Erythroblast (primary cell): ENCODE results near the gene PTK7.
"Not testable (repeated sequence)": the region's sequence is repeated elsewhere in the genome, so short reads cannot be mapped to it uniquely, and the experiment has no call there.

Experiments
- DNase-seq, 2 experiments: peaks; one replicate each; lab custom pipeline; 2025; lab: John Stamatoyannopoulos, UW
- GATA1 ChIP-seq: IDR thresholded peaks from 2 replicates; pipeline ENCODE4 v1.6.1; 2011; ENCODE audit warnings: low read depth, mild to moderate bottlenecking, control low read depth, low read length, moderate library complexity
- POLR2A ChIP-seq: IDR thresholded peaks from 2 replicates; pipeline ENCODE4 v1.6.1; 2011; ENCODE audit warnings: mild to moderate bottlenecking, low read length

PTK7 gene

DNA sequence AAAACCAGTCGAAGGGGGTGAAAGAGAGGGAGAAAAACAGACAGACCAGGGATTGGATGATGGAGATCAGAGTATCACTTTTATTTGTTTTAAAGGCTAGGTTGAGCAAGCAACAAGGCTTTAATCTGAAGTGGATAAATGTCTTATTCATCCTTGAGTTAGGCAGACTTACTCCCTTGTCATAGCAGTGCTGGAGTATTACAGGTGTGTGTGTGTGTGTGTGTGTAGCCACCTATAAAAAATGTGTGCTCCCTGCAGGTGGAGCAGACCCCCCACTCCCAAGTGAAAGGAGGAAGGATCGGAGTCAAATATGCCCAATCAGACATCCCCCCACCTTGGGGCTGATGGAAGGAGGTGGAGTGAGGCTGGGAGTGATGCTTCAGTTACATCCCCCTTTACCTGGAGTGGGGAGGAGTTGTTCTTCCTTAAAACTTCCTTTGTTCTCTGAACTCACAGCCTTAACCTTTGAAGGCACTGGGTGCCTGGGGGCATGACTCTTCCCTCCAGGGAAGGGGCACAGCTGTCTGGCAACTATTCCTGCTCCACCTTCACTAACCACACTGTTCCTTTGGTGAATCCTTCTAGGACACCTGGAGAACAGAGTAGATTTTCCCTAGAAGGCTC, 27.3 kb downstream of the PTK7 start:
- TF ChIP-seq GATA1 (no peak), POLR2A (no peak)
- DNase-seq: no peak

- TF ChIP-seq POLR2A: no peak
- no peak for TF ChIP-seq GATA1
- no peak for DNase-seq
Measured at GRCh38 chr6:43105538-43106222, 29.6 kb downstream of the PTK7 start.

DNA sequence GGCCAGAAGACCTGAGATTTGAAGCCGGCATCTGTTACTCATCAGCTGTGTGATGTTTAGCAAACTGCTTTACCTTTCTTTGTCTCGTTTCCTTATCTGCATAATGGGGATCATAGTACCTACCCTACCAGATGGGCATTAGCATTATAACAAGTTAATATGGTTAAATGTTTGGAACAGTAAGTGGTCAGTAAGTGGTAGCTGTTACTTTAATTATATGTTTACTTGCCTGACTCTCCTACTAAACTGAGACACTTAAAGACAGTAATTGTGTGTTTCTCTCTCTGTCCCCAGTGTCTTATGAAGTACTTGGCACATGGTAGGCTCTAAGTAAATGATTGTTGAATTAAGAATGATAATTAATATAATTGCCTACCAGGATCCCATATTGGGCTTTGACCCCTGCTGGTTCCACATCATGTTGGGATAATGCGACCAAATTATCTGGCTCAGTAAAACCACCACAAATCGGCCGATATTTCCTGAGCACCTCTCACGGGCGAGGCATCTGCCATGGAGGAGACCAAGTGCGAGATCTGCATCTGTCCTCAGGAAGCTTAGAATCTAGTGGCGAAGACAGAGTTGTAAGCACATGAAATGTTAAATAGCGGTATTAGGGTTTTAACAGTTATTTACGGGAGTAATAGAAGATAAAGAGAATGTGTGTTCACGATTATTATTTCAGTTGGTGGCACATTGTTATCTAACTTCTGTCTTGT, 31.4 kb downstream of the PTK7 start:
- TF ChIP-seq GATA1: no peak
- no peak for TF ChIP-seq POLR2A
- DNase-seq: no peak

GRCh38 chr6:43113431-43114260, 37.5 kb downstream of the PTK7 start:
- DNase-seq: no peak
- TF ChIP-seq GATA1 (no peak), POLR2A (no peak)

GRCh38 chr6:43115365-43115764, 39.3 kb downstream of the PTK7 start:
- TF ChIP-seq GATA1 (no peak), POLR2A (no peak)
- no peak for DNase-seq

DNA sequence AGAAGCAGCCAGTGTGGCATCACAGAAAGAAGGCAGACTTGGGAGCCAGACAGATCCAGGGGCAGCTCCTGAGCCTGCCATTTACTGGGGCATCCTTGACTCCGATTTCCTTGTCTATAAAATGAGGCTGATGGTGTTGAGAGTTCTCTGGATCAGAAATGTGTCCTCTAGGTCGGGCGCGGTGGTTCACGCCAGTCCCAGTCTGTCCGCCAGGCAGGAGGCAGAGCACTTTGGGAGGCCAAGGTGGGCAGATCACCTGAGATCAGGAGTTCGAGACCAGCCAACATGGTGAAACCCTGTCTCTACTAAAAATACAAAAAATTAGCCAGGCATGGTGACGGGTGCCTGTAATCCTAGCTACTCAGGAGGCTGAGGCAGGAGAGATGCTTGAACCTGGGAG, 41.4 kb downstream of the PTK7 start:
- not testable (repeated sequence) for DNase-seq

- TF ChIP-seq POLR2A: no peak
- no peak for TF ChIP-seq GATA1
Measured at GRCh38 chr6:43119482-43119881, 43.4 kb downstream of the PTK7 start.

GRCh38 chr6:43120101-43120763, 44.1 kb downstream of the PTK7 start:
- TF ChIP-seq GATA1 (no peak), POLR2A (no peak)
- no peak for DNase-seq

More at GRCh38 chr6:43119482-43119881, 43.4 kb downstream of the PTK7 start:
- DNase-seq: no peak

- DNase-seq: no peak
- TF ChIP-seq GATA1: no peak
- TF ChIP-seq POLR2A: no peak
Measured at GRCh38 chr6:43120944-43121913, 45.1 kb downstream of the PTK7 start.

- TF ChIP-seq GATA1 (no peak), POLR2A (no peak)
- DNase-seq: no peak
Measured at GRCh38 chr6:43122146-43122545, 46.0 kb downstream of the PTK7 start.

DNA sequence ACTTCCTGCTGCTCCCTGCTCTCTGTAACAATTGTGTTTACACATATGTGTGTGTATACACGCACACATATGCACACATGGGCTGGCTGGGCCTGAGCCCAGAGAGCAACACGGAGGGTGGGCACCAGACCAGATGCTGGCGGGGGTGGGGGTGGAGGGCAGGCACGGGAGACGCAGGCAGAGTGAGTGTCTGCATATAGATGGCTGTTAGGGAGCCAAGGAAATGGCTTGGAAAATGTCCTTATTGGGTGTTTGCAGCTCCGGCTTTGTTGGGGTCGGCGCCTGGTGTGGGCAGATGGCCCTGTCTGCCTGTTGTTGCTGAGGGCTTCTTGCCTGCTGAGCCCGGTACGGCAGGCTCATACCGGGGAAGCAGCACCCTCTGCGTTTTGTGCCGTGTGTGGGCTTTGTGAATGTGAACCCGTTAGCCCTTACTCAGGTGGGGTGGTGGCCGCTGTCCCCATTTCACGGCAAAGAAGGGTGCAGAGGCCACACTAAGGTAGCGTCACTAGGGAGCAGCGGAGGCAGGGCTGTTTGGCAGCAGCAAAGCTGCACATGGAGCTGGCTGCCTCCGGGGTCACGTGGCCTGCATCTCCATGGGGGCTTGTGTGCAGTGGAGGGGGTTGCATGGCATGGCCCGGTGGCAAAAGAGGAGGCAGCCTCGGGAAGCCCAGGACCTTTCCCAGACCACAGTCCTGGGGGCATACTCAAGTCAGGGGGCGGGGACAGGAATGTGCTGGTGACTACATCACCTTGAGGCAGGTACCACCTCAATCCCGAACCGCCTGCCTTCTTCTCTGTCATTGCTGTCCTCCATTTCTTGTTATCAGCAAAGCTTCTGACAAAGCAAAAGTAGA, 47.6 kb downstream of the PTK7 start:
- no peak for DNase-seq
- no peak for TF ChIP-seq POLR2A
- no peak for TF ChIP-seq GATA1

DNA sequence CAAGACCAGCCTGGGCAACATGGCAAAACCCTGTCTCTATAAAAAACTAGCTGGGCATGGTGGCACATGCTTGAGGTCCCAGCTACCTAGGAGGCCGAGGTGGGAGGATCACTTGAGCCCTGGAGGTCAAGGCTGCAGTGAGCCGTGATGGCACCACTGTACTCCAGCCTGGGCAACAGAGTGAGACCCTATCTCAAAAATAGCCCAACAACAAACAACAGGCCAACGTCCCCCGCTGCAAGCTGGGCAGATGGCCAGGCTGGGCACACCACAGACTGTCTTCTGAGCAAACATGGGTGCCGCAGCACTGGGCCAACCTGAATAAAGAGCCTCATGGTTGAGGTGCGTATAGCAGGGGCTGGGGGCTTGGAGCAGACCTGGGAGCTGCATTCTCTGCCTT, 48.4 kb downstream of the PTK7 start:
- no peak for DNase-seq
- TF ChIP-seq GATA1: no peak
- no peak for TF ChIP-seq POLR2A
